Endodermal cell (in vitro differentiated cells): ENCODE results near the gene PRR5L. TPM values are rescaled to one million over a fixed set of nuclear protein-coding genes. Genes with fewer than 3 reads are reported as not detected.

Experiments used
- DNase-seq: peaks from one replicate; pipeline ENCODE4 v3.0.0-alpha.2; 2017
- H3K27ac ChIP-seq: 2 replicates; pipeline ENCODE4 v1.5.1; 2013; ENCODE audit warnings: mild to moderate bottlenecking, low read depth, low read length, moderate library complexity
- H3K27me3 ChIP-seq: 2 replicates; pipeline ENCODE4 v1.6.1; 2013; ENCODE audit warnings: mild to moderate bottlenecking, low read length, moderate library complexity; ENCODE audit not compliant: insufficient read depth, control insufficient read depth, poor library complexity, severe bottlenecking
- H3K36me3 ChIP-seq: 2 replicates; pipeline ENCODE4 v1.7.0; 2013; ENCODE audit warnings: mild to moderate bottlenecking, low read length, moderate library complexity; ENCODE audit not compliant: control insufficient read depth, insufficient read depth
- H3K4me1 ChIP-seq: one replicate; pipeline ENCODE4 v1.7.0; 2013; ENCODE audit warnings: low read length; ENCODE audit not compliant: control insufficient read depth, insufficient read depth
- H3K4me3 ChIP-seq: 2 replicates; pipeline ENCODE4 v1.5.1; 2013; ENCODE audit warnings: mild to moderate bottlenecking, low read length, moderate library complexity
- H3K9ac ChIP-seq: 2 replicates; pipeline ENCODE4 v1.6.1; 2013; ENCODE audit warnings: mild to moderate bottlenecking, low read length, moderate library complexity; ENCODE audit not compliant: poor library complexity, severe bottlenecking; ENCODE audit errors: extremely low read depth
- H3K9me3 ChIP-seq: 2 replicates; pipeline ENCODE4 v1.6.1; 2013; ENCODE audit warnings: mild to moderate bottlenecking, low read length, moderate library complexity; ENCODE audit not compliant: control insufficient read depth
- H3K27ac Mint-ChIP-seq: 2 replicates; pipeline ENCODE4 v1.8.0; 2020; ENCODE audit warnings: mixed read lengths
- H3K27me3 Mint-ChIP-seq: 2 replicates; pipeline ENCODE4 v1.8.0; 2021; ENCODE audit warnings: mild to moderate bottlenecking, mixed read lengths; ENCODE audit not compliant: insufficient read depth
- H3K36me3 Mint-ChIP-seq: 2 replicates; pipeline ENCODE4 v1.8.0; 2020; ENCODE audit warnings: low read depth, mixed read lengths
- H3K4me1 Mint-ChIP-seq: 2 replicates; pipeline ENCODE4 v1.8.0; 2020; ENCODE audit warnings: mixed read lengths
- H3K4me3 Mint-ChIP-seq: 2 replicates; pipeline ENCODE4 v1.8.0; 2020; ENCODE audit warnings: mild to moderate bottlenecking, moderate library complexity, mixed read lengths
- H3K9me3 Mint-ChIP-seq: 2 replicates; pipeline ENCODE4 v1.8.0; 2020; ENCODE audit warnings: mild to moderate bottlenecking, mixed read lengths
- WGBS, 2 experiments: methylation state at CpG; one replicate each; pipeline versions ENCODE4 v1.1.5 to v1.1.7; 2013; ENCODE audit warnings: missing lambda C conversion rate in 2 of 2, mixed read lengths in 1 of 2; ENCODE audit not compliant: insufficient coverage in 1 of 2, insufficient read length in 1 of 2; 5-methylcytosine and 5-hydroxymethylcytosine counted together
- total RNA-seq, 2 donors: library from RNA; stranded (reverse); fragmentation: NEBNext Ultra II Directional in 1 of 2; extraction: Animal tissue kit (Norgen Biotek cat#: 25700) in 1 of 2; gene quantifications; 2 replicates in 1 of 2; 3 replicates in 1 of 2; pipeline ENCODE4 v1.2.1, GENCODE V29; 2021
- TF ChIP-seq, protein P1 (sequence below): fragments of 200-600 bp; sonication (generic); conservative IDR thresholded peaks from 2 replicates; pipeline ENCODE4 v1.5.0; 2021; ENCODE audit warnings: antibody characterized with exemption, mild to moderate bottlenecking

Gene PRR5L
- total RNA-seq, 2 donors from 2014 or later, result 5.3 to 7.2 TPM

DNA sequence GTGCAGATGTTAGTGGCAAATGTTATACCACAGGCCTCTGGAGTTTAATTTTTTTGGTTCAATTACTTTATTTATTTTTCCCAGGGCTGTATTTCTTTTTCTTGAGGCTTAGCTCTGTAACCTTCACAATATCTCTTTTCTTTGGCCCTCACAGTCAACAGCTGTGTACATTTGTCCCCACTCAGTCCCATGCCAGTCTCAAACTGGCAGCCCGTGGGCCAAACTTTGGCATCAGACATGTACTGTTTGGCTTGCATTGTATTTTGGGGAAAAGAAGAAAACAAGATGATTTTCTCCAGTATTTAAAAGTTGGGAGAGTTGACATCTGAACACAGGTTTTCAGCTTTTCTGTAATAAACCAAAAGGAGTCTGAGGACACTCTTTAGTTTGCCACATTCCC, 87.1 kb downstream of the PRR5L start:
- Mint-ChIP-seq H3K4me3 (no peak overlapping the region), H3K4me1 (peaks cover 22% of the 10 kb centered on the region), H3K27me3 (peaks cover 29% of the 10 kb centered on the region), H3K9me3 (no peaks in the 10 kb centered on the region), H3K27ac (no peak overlapping the region), H3K36me3 (no peaks in the 10 kb centered on the region)
- Histone ChIP-seq H3K9ac (no peak overlapping the region), H3K27ac (no peak overlapping the region), H3K36me3 (peaks cover 6% of the 10 kb centered on the region), H3K4me1 (peaks cover 12% of the 10 kb centered on the region), H3K9me3 (no peaks in the 10 kb centered on the region), H3K27me3 (no peaks in the 10 kb centered on the region), H3K4me3 (no peak overlapping the region)
- WGBS, 2 experiments, result 90% methylated on average over 1 of the region's 1 CpG; no CpG with 5 or more reads in 1 of the 2 experiments
- TF ChIP-seq, protein P1, sequence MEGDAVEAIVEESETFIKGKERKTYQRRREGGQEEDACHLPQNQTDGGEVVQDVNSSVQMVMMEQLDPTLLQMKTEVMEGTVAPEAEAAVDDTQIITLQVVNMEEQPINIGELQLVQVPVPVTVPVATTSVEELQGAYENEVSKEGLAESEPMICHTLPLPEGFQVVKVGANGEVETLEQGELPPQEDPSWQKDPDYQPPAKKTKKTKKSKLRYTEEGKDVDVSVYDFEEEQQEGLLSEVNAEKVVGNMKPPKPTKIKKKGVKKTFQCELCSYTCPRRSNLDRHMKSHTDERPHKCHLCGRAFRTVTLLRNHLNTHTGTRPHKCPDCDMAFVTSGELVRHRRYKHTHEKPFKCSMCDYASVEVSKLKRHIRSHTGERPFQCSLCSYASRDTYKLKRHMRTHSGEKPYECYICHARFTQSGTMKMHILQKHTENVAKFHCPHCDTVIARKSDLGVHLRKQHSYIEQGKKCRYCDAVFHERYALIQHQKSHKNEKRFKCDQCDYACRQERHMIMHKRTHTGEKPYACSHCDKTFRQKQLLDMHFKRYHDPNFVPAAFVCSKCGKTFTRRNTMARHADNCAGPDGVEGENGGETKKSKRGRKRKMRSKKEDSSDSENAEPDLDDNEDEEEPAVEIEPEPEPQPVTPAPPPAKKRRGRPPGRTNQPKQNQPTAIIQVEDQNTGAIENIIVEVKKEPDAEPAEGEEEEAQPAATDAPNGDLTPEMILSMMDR, result no peak
- DNase-seq, result no peak

DNA sequence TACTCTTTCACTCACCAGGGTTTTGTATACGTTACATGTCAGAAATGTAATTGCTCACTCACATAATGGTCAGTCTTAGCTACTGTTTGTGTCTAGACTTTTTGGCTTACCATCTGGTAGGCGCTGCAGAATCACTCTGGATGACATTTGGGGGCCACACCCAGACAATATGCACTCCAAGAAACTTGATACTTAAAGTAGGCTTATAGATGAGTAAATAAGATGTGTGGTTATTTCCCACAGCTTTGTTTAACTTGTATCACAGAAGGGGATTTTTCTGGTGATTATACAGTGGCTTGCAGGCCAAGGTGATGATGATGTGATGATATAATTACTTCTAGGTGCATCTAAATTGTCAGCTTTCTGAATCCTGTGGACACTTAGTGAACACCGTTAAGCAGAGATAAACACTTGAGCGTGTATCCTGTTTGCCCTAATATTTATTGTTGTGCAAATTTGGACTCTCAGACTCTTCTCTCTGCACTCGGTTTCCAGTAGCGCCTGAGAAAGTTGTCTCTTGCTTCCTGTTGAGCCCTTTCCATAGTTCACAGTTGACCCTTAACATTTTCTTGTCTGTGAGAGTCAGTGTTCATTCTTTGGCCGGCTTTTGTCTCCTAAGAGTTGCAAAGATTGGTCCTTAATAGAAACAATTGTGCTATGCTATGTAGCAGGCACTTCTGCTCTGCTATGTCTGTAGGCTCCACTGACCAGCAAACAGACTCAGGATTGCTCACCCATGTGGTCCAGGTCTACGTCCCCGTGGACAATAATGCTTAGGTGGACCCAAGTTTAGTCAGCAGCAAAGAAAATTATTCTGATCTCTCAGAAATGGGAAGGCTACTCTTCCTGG, 89.3 kb downstream of the PRR5L start:
- no peak for DNase-seq
- Histone ChIP-seq H3K4me3 (no peak overlapping the region), H3K27me3 (no peaks in the 10 kb centered on the region), H3K36me3 (peaks cover 6% of the 10 kb centered on the region), H3K9me3 (no peaks in the 10 kb centered on the region), H3K4me1 (no peaks in the 10 kb centered on the region), H3K9ac (no peak overlapping the region), H3K27ac (peak overlapping the region; percentile 97)
- WGBS, 2 experiments, result 78 to 94% methylated on average over 8 to 9 of the region's 9 CpGs
- no peak overlapping the region for H3K4me3 Mint-ChIP-seq
- TF ChIP-seq, protein P1, result no peak
- H3K9me3 Mint-ChIP-seq, result no peaks in the 10 kb centered on the region
- peaks cover 16% of the 10 kb centered on the region for H3K27me3 Mint-ChIP-seq
- no peaks in the 10 kb centered on the region for H3K36me3 Mint-ChIP-seq
- peaks cover 13% of the 10 kb centered on the region for H3K4me1 Mint-ChIP-seq
- H3K27ac Mint-ChIP-seq, result no peak overlapping the region

DNA sequence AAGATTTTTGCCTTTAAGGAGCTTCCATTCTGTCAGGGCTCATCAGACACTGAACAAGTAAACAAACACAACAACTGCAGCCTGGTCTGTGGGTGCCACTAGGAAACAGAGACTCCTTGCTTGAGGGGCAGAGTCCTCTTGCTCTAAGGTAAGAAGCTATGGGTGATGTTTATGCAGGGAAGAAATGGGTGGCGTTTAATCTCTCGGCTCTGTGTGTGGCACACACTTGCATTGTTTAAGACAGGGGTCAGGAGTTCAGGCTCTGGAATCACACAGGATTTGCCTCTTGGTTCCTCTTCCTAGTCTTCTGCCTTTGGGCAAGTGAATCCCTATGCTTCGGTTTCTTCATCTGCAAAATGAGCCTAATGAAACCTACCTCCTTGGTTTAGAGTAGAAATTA, 90.3 kb downstream of the PRR5L start:
- H3K36me3 Mint-ChIP-seq, result no peaks in the 10 kb centered on the region
- TF ChIP-seq, protein P1, result no peak
- no peak overlapping the region for H3K27ac Mint-ChIP-seq
- Histone ChIP-seq H3K4me1 (no peaks in the 10 kb centered on the region), H3K36me3 (peaks cover 6% of the 10 kb centered on the region), H3K4me3 (no peak overlapping the region), H3K27ac (no peak overlapping the region), H3K9ac (no peak overlapping the region), H3K27me3 (no peaks in the 10 kb centered on the region), H3K9me3 (no peaks in the 10 kb centered on the region)
- WGBS, 2 experiments, result 75 to 78% methylated on average over 2 to 3 of the region's 3 CpGs
- DNase-seq, result no peak
- peaks cover 6% of the 10 kb centered on the region for H3K4me1 Mint-ChIP-seq
- no peak overlapping the region for H3K4me3 Mint-ChIP-seq
- H3K9me3 Mint-ChIP-seq, result no peaks in the 10 kb centered on the region
- H3K27me3 Mint-ChIP-seq, result peaks cover 16% of the 10 kb centered on the region
